ENCODE measurements around the gene LCN10. TPM values are rescaled to one million over a fixed set of nuclear protein-coding genes. Genes with fewer than 3 reads are reported as not detected.
"Not testable (repeated sequence)": the region's sequence is repeated elsewhere in the genome, so short reads cannot be mapped to it uniquely, and the experiment has no call there.

Gene LCN10
- total RNA-seq, 4 donors from 2014 or later: 7.0 to 12.6 (median 9.8) TPM

GRCh38 chr9:136759001-136759400 lies 16.3 kb upstream of the LCN10 start:
- Histone ChIP-seq H3K4me1 (peaks cover 0 to 22% (median 15%) of the 10 kb centered on the region in 4 donors), H3K27ac (replicated peaks in 1 of 4) (no peak overlapping the region), H3K27me3 (peaks cover 0 to 73% (median 6%) of the 10 kb centered on the region in 4 donors), H3K36me3 (no peaks in the 10 kb centered on the region), H3K9me3 (peaks cover 0 to 11% (median 3%) of the 10 kb centered on the region in 4 donors), H3K4me3 (no peak overlapping the region)
- 100% methylated on average over 1 of the region's 9 CpGs for WGBS
- TF ChIP-seq EP300 (IDR thresholded peaks at IDR 0.05) (no peak), CTCF (IDR thresholded peaks at IDR 0.05) (no peak), POLR2A (IDR thresholded peaks at IDR 0.05; ENCODE audit: low read depth) (no peak), POLR2AphosphoS5 (IDR thresholded peaks at IDR 0.05) (no peak)
- intact Hi-C loops (cut with DNase I): no loop called here
- no peak for DNase-seq (ENCODE audit: extremely low spot score)

- TF ChIP-seq CTCF (IDR thresholded peaks at IDR 0.05): no peak
- TF ChIP-seq POLR2A (IDR thresholded peaks at IDR 0.05; ENCODE audit: low read depth): no peak
- no peak for TF ChIP-seq POLR2AphosphoS5 (IDR thresholded peaks at IDR 0.05)
- TF ChIP-seq EP300 (IDR thresholded peaks at IDR 0.05): no peak
- intact Hi-C loops (cut with DNase I): no loop called here
- H3K4me1 ChIP-seq: peaks cover 0 to 12% (median 9%) of the 10 kb centered on the region in 4 donors
- 93% methylated on average over 10 of the region's 20 CpGs for WGBS
- no peak overlapping the region for H3K4me3 ChIP-seq
- no peak for DNase-seq (ENCODE audit: extremely low spot score)
- H3K27me3 ChIP-seq: peaks cover 0 to 64% (median under 1%) of the 10 kb centered on the region in 4 donors
- peaks cover 0 to 11% (median 3%) of the 10 kb centered on the region in 4 donors for H3K9me3 ChIP-seq
- H3K36me3 ChIP-seq: no peaks in the 10 kb centered on the region
- no peak overlapping the region for H3K27ac ChIP-seq (replicated peaks in 1 of 4)
Observed at GRCh38 chr9:136757751-136758140, 15.0 kb upstream of the LCN10 start.

GRCh38 chr9:136757328-136757727 lies 14.6 kb upstream of the LCN10 start:
- no peaks in the 10 kb centered on the region for H3K36me3 ChIP-seq
- no peak overlapping the region for H3K4me3 ChIP-seq
- WGBS: 94% methylated on average over 18 of the region's 20 CpGs
- no peak for DNase-seq (ENCODE audit: extremely low spot score)
- TF ChIP-seq EP300 (IDR thresholded peaks at IDR 0.05) (no peak), CTCF (IDR thresholded peaks at IDR 0.05) (no peak), POLR2A (IDR thresholded peaks at IDR 0.05; ENCODE audit: low read depth) (no peak), POLR2AphosphoS5 (IDR thresholded peaks at IDR 0.05) (no peak)
- H3K27me3 ChIP-seq: peaks cover 0 to 59% (median 0%) of the 10 kb centered on the region in 4 donors
- intact Hi-C loops (cut with DNase I): no loop called here
- H3K4me1 ChIP-seq: peaks cover 0 to 12% (median 8%) of the 10 kb centered on the region in 4 donors
- no peak overlapping the region for H3K27ac ChIP-seq (replicated peaks in 1 of 4)
- H3K9me3 ChIP-seq: peaks cover 0 to 11% (median 3%) of the 10 kb centered on the region in 4 donors

GRCh38 chr9:136756836-136757235 lies 14.1 kb upstream of the LCN10 start:
- H3K36me3 ChIP-seq: no peaks in the 10 kb centered on the region
- H3K4me3 ChIP-seq: no peak overlapping the region
- H3K4me1 ChIP-seq: peaks cover 0 to 12% (median 8%) of the 10 kb centered on the region in 4 donors
- 88% methylated on average over 18 of the region's 18 CpGs for WGBS
- no peak for DNase-seq (ENCODE audit: extremely low spot score)
- no peak for TF ChIP-seq EP300 (IDR thresholded peaks at IDR 0.05)
- no peak for TF ChIP-seq POLR2AphosphoS5 (IDR thresholded peaks at IDR 0.05)
- no peak for TF ChIP-seq POLR2A (IDR thresholded peaks at IDR 0.05; ENCODE audit: low read depth)
- no peak for TF ChIP-seq CTCF (IDR thresholded peaks at IDR 0.05)
- intact Hi-C loops (cut with DNase I): no loop called here
- H3K9me3 ChIP-seq: peaks cover 0 to 11% (median 6%) of the 10 kb centered on the region in 4 donors
- peaks cover 0 to 55% (median 0%) of the 10 kb centered on the region in 4 donors for H3K27me3 ChIP-seq
- no peak overlapping the region for H3K27ac ChIP-seq (replicated peaks in 1 of 4)

- Histone ChIP-seq H3K27ac (replicated peaks in 1 of 4) (no peak overlapping the region), H3K27me3 (peaks cover 0 to 50% (median 0%) of the 10 kb centered on the region in 4 donors), H3K9me3 (peaks cover 0 to 17% (median 6%) of the 10 kb centered on the region in 4 donors), H3K4me3 (no peak overlapping the region), H3K4me1 (peaks cover 0 to 10% (median 6%) of the 10 kb centered on the region in 4 donors), H3K36me3 (no peaks in the 10 kb centered on the region)
- TF ChIP-seq CTCF (IDR thresholded peaks at IDR 0.05) (no peak), POLR2AphosphoS5 (IDR thresholded peaks at IDR 0.05) (no peak), EP300 (IDR thresholded peaks at IDR 0.05) (no peak), POLR2A (IDR thresholded peaks at IDR 0.05; ENCODE audit: low read depth) (no peak)
- intact Hi-C loops (cut with DNase I): no loop called here
- DNase-seq (ENCODE audit: extremely low spot score): no peak
- 75% methylated on average over 4 of the region's 4 CpGs for WGBS
Observed at GRCh38 chr9:136756134-136756438, 13.3 kb upstream of the LCN10 start.

- H3K9me3 ChIP-seq: peaks cover 0 to 17% (median 6%) of the 10 kb centered on the region in 4 donors
- H3K27me3 ChIP-seq: peaks cover 0 to 48% (median 0%) of the 10 kb centered on the region in 4 donors
- H3K4me3 ChIP-seq; intact Hi-C loops (cut with DNase I); H3K4me1 ChIP-seq; H3K27ac ChIP-seq (replicated peaks in 1 of 4); DNase-seq (ENCODE audit: extremely low spot score); H3K36me3 ChIP-seq: not testable (repeated sequence)
- 88% methylated on average over 11 of the region's 22 CpGs for whole genome bisulfite sequencing
Observed at GRCh38 chr9:136755302-136756133, 12.8 kb upstream of the LCN10 start.

Measured in esophagus muscularis mucosa (tissue), 4 donors.